Activated CD4-positive, alpha-beta T cell treated with anti-CD3 and anti-CD28 coated beads for 36 hours (primary cell): ENCODE data around the gene SKAP1. TPM values are rescaled to one million over a fixed set of nuclear protein-coding genes. Genes with fewer than 3 reads are reported as not detected.
A peak's percentile ranks its signal among the peaks of the same experiment; 100 is the strongest.

Experiments
- ATAC-seq: fragments of 200-7000 bp; cut with Tn5 transposase; one replicate; pipeline ENCODE4 v1.10.0; 2021; ENCODE audit warnings: mild to moderate bottlenecking, moderate library complexity
- CTCF ChIA-PET: fragments of 350-600 bp; sonication (Branson Sonifier 250); formaldehyde crosslinking; loops from one replicate; lab custom pipeline; 2021; ENCODE audit warnings: antibody characterized with exemption; lab: Charles Lee
- POLR2A ChIA-PET: fragments of 350-600 bp; sonication (Branson Sonifier 250); formaldehyde crosslinking; loops from one replicate; lab custom pipeline; 2021; ENCODE audit warnings: antibody characterized with exemption, inconsistent platforms; lab: Charles Lee
- DNase-seq: peaks from one replicate; pipeline ENCODE4 v3.0.0-alpha.2; 2020
- H3K27ac Mint-ChIP-seq: one replicate; pipeline ENCODE4 v1.8.0; 2021; ENCODE audit warnings: mixed read lengths
- H3K27me3 Mint-ChIP-seq: one replicate; pipeline ENCODE4 v1.8.0; 2021; ENCODE audit warnings: mixed read lengths
- H3K36me3 Mint-ChIP-seq: one replicate; pipeline ENCODE4 v1.8.0; 2021; ENCODE audit warnings: low read depth, mixed read lengths
- H3K4me1 Mint-ChIP-seq: one replicate; pipeline ENCODE4 v1.8.0; 2021; ENCODE audit warnings: mixed read lengths
- H3K4me3 Mint-ChIP-seq: one replicate; pipeline ENCODE4 v1.8.0; 2021; ENCODE audit warnings: mild to moderate bottlenecking, moderate library complexity, mixed read lengths
- H3K9me3 Mint-ChIP-seq: one replicate; pipeline ENCODE4 v1.8.0; 2021; ENCODE audit warnings: low read depth, mixed read lengths
- intact Hi-C, 2 experiments: fragments of 100-400 bp; cut with DNase I in 1 of 2; cut with micrococcal nuclease in 1 of 2; formaldehyde crosslinking; loops; one replicate each; pipeline versions ENCODE4 v1.14.2 to v1.15.1; 2022 to 2024; cut with DNase I, micrococcal nuclease
- total RNA-seq, 2 experiments: library from RNA; stranded (reverse); gene quantifications; one replicate each; pipeline ENCODE4 v1.2.3, GENCODE V29; 2021

The SKAP1 gene
- total RNA-seq, 2 experiments from 2014 or later: 76.1 to 109 TPM

GRCh38 chr17:48308581-48308980, 121.4 kb downstream of the SKAP1 start:
- DNase-seq (no peak), ATAC-seq (no peak)
- H3K36me3 Mint-ChIP-seq: no peaks in the 10 kb centered on the region
- H3K4me1 Mint-ChIP-seq: peaks cover 20% of the 10 kb centered on the region
- no peak overlapping the region for H3K4me3 Mint-ChIP-seq
- no peaks in the 10 kb centered on the region for H3K9me3 Mint-ChIP-seq
- intact Hi-C loops: no loop called here
- no peak overlapping the region for H3K27ac Mint-ChIP-seq
- ChIA-PET CTCF (interaction anchor here (0.6 to 3.0 kb wide), 36 partner anchors 10 to 1121 kb away, joined by 3 to 29 read pairs (median 4); partner anchors contain the start of gene HOXB5), POLR2A (no interaction called here)
- H3K27me3 Mint-ChIP-seq: no peaks in the 10 kb centered on the region

GRCh38 chr17:48307814-48308411, 122.1 kb downstream of the SKAP1 start:
- ATAC-seq (peak; percentile 75), DNase-seq (peak; percentile 69)
- H3K27me3 Mint-ChIP-seq: no peaks in the 10 kb centered on the region
- ChIA-PET POLR2A (no interaction called here), CTCF (interaction anchor here (0.6 to 3.0 kb wide), 36 partner anchors 11 to 325 kb away, joined by 3 to 29 read pairs (median 4); partner anchors contain the start of gene HOXB5)
- peaks cover 15% of the 10 kb centered on the region for H3K4me1 Mint-ChIP-seq
- no peak overlapping the region for H3K4me3 Mint-ChIP-seq
- H3K36me3 Mint-ChIP-seq: no peaks in the 10 kb centered on the region
- H3K27ac Mint-ChIP-seq: no peak overlapping the region
- H3K9me3 Mint-ChIP-seq: no peaks in the 10 kb centered on the region
- intact Hi-C loops: no loop called here

GRCh38 chr17:48307255-48307654, 122.8 kb downstream of the SKAP1 start:
- Mint-ChIP-seq H3K27ac (no peak overlapping the region), H3K27me3 (no peaks in the 10 kb centered on the region), H3K36me3 (no peaks in the 10 kb centered on the region), H3K4me1 (peaks cover 19% of the 10 kb centered on the region), H3K9me3 (no peaks in the 10 kb centered on the region), H3K4me3 (no peak overlapping the region)
- ChIA-PET POLR2A (no interaction called here), CTCF (interaction anchor here (0.6 to 3.0 kb wide), 16 partner anchors 16 to 306 kb away, joined by 3 to 29 read pairs (median 5); partner anchors contain the start of gene HOXB5)
- no peak for ATAC-seq
- intact Hi-C loops: no loop called here
- DNase-seq: no peak

- Mint-ChIP-seq H3K9me3 (no peaks in the 10 kb centered on the region), H3K27ac (no peak overlapping the region), H3K4me1 (peaks cover 60% of the 10 kb centered on the region), H3K36me3 (peaks cover 3% of the 10 kb centered on the region), H3K4me3 (no peak overlapping the region), H3K27me3 (no peaks in the 10 kb centered on the region)
- POLR2A ChIA-PET: no interaction called here
- DNase-seq (no peak), ATAC-seq (no peak)
- CTCF ChIA-PET: interaction anchor here (0.6 to 0.9 kb wide), 4 partner anchors 45 to 454 kb away, joined by 3 to 4 read pairs (median 3); partner anchors contain the start of gene HOXB5
- intact Hi-C loops: no loop called here
Measured at GRCh38 chr17:48301002-48301401, 129.0 kb downstream of the SKAP1 start.

GRCh38 chr17:48299760-48300159, 130.3 kb downstream of the SKAP1 start:
- peaks cover 3% of the 10 kb centered on the region for H3K36me3 Mint-ChIP-seq
- ChIA-PET CTCF (no interaction called here), POLR2A (no interaction called here)
- peaks cover 69% of the 10 kb centered on the region for H3K4me1 Mint-ChIP-seq
- H3K4me3 Mint-ChIP-seq: no peak overlapping the region
- peak overlapping the region; percentile 45 for H3K27ac Mint-ChIP-seq
- no peaks in the 10 kb centered on the region for H3K27me3 Mint-ChIP-seq
- H3K9me3 Mint-ChIP-seq: no peaks in the 10 kb centered on the region
- ATAC-seq (peak; percentile 56), DNase-seq (peak; percentile 20)
- intact Hi-C loops: no loop called here

- peak overlapping the region; percentile 15 for H3K27ac Mint-ChIP-seq
- ChIA-PET CTCF (interaction anchor here (1.0 kb wide), 1 partner anchor 262 kb away, joined by 3 read pairs; no protein-coding TSS in a partner anchor), POLR2A (no interaction called here)
- H3K36me3 Mint-ChIP-seq: peaks cover 3% of the 10 kb centered on the region
- intact Hi-C loops: no loop called here
- peaks cover 77% of the 10 kb centered on the region for H3K4me1 Mint-ChIP-seq
- no peaks in the 10 kb centered on the region for H3K9me3 Mint-ChIP-seq
- no peak overlapping the region for H3K4me3 Mint-ChIP-seq
- no peak for ATAC-seq
- DNase-seq: no peak
- no peaks in the 10 kb centered on the region for H3K27me3 Mint-ChIP-seq
Measured at GRCh38 chr17:48297825-48298224, 132.2 kb downstream of the SKAP1 start.

- CTCF ChIA-PET: interaction anchor here (1.5 to 3.7 kb wide), 2 partner anchors 12 to 305 kb away, joined by 3 to 17 read pairs; no protein-coding TSS in a partner anchor
- POLR2A ChIA-PET: no interaction called here
- no peak for DNase-seq
- intact Hi-C loops: no loop called here
- H3K27ac Mint-ChIP-seq: no peak overlapping the region
- no peaks in the 10 kb centered on the region for H3K9me3 Mint-ChIP-seq
- no peak overlapping the region for H3K4me3 Mint-ChIP-seq
- H3K36me3 Mint-ChIP-seq: peaks cover 3% of the 10 kb centered on the region
- no peak for ATAC-seq
- peaks cover 75% of the 10 kb centered on the region for H3K4me1 Mint-ChIP-seq
- no peaks in the 10 kb centered on the region for H3K27me3 Mint-ChIP-seq
Measured at GRCh38 chr17:48296453-48296852, 133.6 kb downstream of the SKAP1 start.

GRCh38 chr17:48295362-48296288, 134.4 kb downstream of the SKAP1 start:
- peaks cover 4% of the 10 kb centered on the region for H3K36me3 Mint-ChIP-seq
- POLR2A ChIA-PET: interaction anchor here (0.6 kb wide), 1 partner anchor 194 kb away, joined by 11 read pairs; no protein-coding TSS in a partner anchor
- intact Hi-C loops: loop anchor here in 1 of 2 experiments (2.0 kb wide), 1 partner anchor 31 kb away; no protein-coding TSS in a partner anchor

GRCh38 chr17:48294806-48295361, 135.1 kb downstream of the SKAP1 start:
- Mint-ChIP-seq H3K4me1 (peaks cover 62% of the 10 kb centered on the region), H3K9me3 (no peaks in the 10 kb centered on the region)

More at GRCh38 chr17:48295362-48296288, 134.4 kb downstream of the SKAP1 start:
- H3K27me3 Mint-ChIP-seq: no peaks in the 10 kb centered on the region
- peaks cover 67% of the 10 kb centered on the region for H3K4me1 Mint-ChIP-seq
- DNase-seq (no peak), ATAC-seq (peak; percentile 68)
- H3K27ac Mint-ChIP-seq: peak overlapping the region; percentile 93
- H3K9me3 Mint-ChIP-seq: no peaks in the 10 kb centered on the region
- CTCF ChIA-PET: interaction anchor here (0.6 to 3.7 kb wide), 7 partner anchors 13 to 306 kb away, joined by 3 to 17 read pairs (median 3); no protein-coding TSS in a partner anchor
- H3K4me3 Mint-ChIP-seq: peak overlapping the region; percentile 73

GRCh38 chr17:48294020-48294805, 135.8 kb downstream of the SKAP1 start:
- POLR2A ChIA-PET: no interaction called here
- Mint-ChIP-seq H3K4me3 (no peak overlapping the region), H3K4me1 (peaks cover 55% of the 10 kb centered on the region), H3K27me3 (no peaks in the 10 kb centered on the region), H3K27ac (peak overlapping the region; percentile 93), H3K36me3 (peaks cover 3% of the 10 kb centered on the region), H3K9me3 (no peaks in the 10 kb centered on the region)
- intact Hi-C loops: loop anchor here in 1 of 2 experiments (2.0 kb wide), 1 partner anchor 29 kb away; no protein-coding TSS in a partner anchor
- CTCF ChIA-PET: interaction anchor here (0.6 to 3.7 kb wide), 7 partner anchors 10 to 312 kb away, joined by 3 to 17 read pairs (median 5); no protein-coding TSS in a partner anchor
- ATAC-seq (peak; percentile 53), DNase-seq (no peak)

More at GRCh38 chr17:48294806-48295361, 135.1 kb downstream of the SKAP1 start:
- no peaks in the 10 kb centered on the region for H3K27me3 Mint-ChIP-seq
- DNase-seq (no peak), ATAC-seq (peak; percentile 65)
- intact Hi-C loops: loop anchor here in 1 of 2 experiments (2.0 kb wide), 1 partner anchor 30 kb away; no protein-coding TSS in a partner anchor
- H3K27ac Mint-ChIP-seq: peak overlapping the region; percentile 93
- peak overlapping the region; percentile 73 for H3K4me3 Mint-ChIP-seq
- POLR2A ChIA-PET: interaction anchor here (0.6 kb wide), 1 partner anchor 195 kb away, joined by 11 read pairs; no protein-coding TSS in a partner anchor
- H3K36me3 Mint-ChIP-seq: peaks cover 3% of the 10 kb centered on the region
- CTCF ChIA-PET: interaction anchor here (0.6 to 3.7 kb wide), 9 partner anchors 10 to 311 kb away, joined by 3 to 17 read pairs (median 3); no protein-coding TSS in a partner anchor
